NK-92 (cell line): ENCODE results near the gene MMP26.

Experiments used
- DNase-seq: peaks from one replicate; lab custom pipeline; 2025; ENCODE audit not compliant: unreplicated experiment; lab: John Stamatoyannopoulos, UW

MMP26 gene

GRCh38 chr11:4704054-4704789, at the start of gene MMP26:
Gene MMP26 (plus strand): TSS chr11:4704784.
- DNase-seq = no peak

- DNase-seq = no peak
These were observed 45.7 kb upstream of the MMP26 start for GRCh38 chr11:4658629-4659445.

GRCh38 chr11:4662876-4663275, 41.7 kb upstream of the MMP26 start:
- no peak for DNase-seq

GRCh38 chr11:4664183-4664582, 40.4 kb upstream of the MMP26 start:
- DNase-seq = no peak

- DNase-seq = no peak
These were observed 39.8 kb upstream of the MMP26 start for GRCh38 chr11:4664786-4665185.

- DNase-seq = no peak
These were observed 39.2 kb upstream of the MMP26 start for GRCh38 chr11:4665424-4665823.

GRCh38 chr11:4671741-4672140, 32.8 kb upstream of the MMP26 start:
- DNase-seq = no peak

GRCh38 chr11:4672470-4672869, 32.1 kb upstream of the MMP26 start:
- DNase-seq = no peak

GRCh38 chr11:4673781-4674180, 30.8 kb upstream of the MMP26 start:
- no peak for DNase-seq

- no peak for DNase-seq
These were observed 26.6 kb upstream of the MMP26 start for GRCh38 chr11:4677948-4678347.

GRCh38 chr11:4680341-4680740, 24.2 kb upstream of the MMP26 start:
- DNase-seq = no peak

GRCh38 chr11:4682623-4683419, 21.8 kb upstream of the MMP26 start:
- DNase-seq = no peak

- no peak for DNase-seq
These were observed 19.8 kb upstream of the MMP26 start for GRCh38 chr11:4684631-4685285.

- no peak for DNase-seq
These were observed 9.1 kb upstream of the MMP26 start for GRCh38 chr11:4695442-4695841.

- DNase-seq = no peak
These were observed 7.0 kb upstream of the MMP26 start, which contains the start of gene OR51E2 for GRCh38 chr11:4697585-4697984. Gene OR51E2 (minus strand): TSS chr11:4697853. CDS start chr11:4682711, 15,142 bp downstream.

GRCh38 chr11:4699697-4700435, 4.7 kb upstream of the MMP26 start:
- DNase-seq = no peak

GRCh38 chr11:4700436-4700820, 4.2 kb upstream of the MMP26 start:
- DNase-seq = no peak

- DNase-seq = no peak
These were observed 278 bp downstream of the MMP26 start for GRCh38 chr11:4704790-4705334.

GRCh38 chr11:4713241-4713640, 8.7 kb downstream of the MMP26 start:
- DNase-seq = no peak

- DNase-seq = no peak
These were observed 9.7 kb downstream of the MMP26 start for GRCh38 chr11:4714300-4714699.
